Activated CD4-positive, alpha-beta T cell treated with anti-CD3 and anti-CD28 coated beads for 36 hours (primary cell): Measurements from ENCODE around the gene MYCN. TPM values are rescaled to one million over a fixed set of nuclear protein-coding genes. Genes with fewer than 3 reads are reported as not detected.
A peak's percentile ranks its signal among the peaks of the same experiment; 100 is the strongest.

Source experiments
- ATAC-seq: fragments of 200-7000 bp; cut with Tn5 transposase; one replicate; pipeline ENCODE4 v1.10.0; 2021; ENCODE audit warnings: mild to moderate bottlenecking, moderate library complexity
- CTCF ChIA-PET: fragments of 350-600 bp; sonication (Branson Sonifier 250); formaldehyde crosslinking; loops from one replicate; lab custom pipeline; 2021; ENCODE audit warnings: antibody characterized with exemption; lab: Charles Lee
- POLR2A ChIA-PET: fragments of 350-600 bp; sonication (Branson Sonifier 250); formaldehyde crosslinking; loops from one replicate; lab custom pipeline; 2021; ENCODE audit warnings: antibody characterized with exemption, inconsistent platforms; lab: Charles Lee
- DNase-seq: peaks from one replicate; pipeline ENCODE4 v3.0.0-alpha.2; 2020
- H3K27ac Mint-ChIP-seq: one replicate; pipeline ENCODE4 v1.8.0; 2021; ENCODE audit warnings: mixed read lengths
- H3K27me3 Mint-ChIP-seq: one replicate; pipeline ENCODE4 v1.8.0; 2021; ENCODE audit warnings: mixed read lengths
- H3K36me3 Mint-ChIP-seq: one replicate; pipeline ENCODE4 v1.8.0; 2021; ENCODE audit warnings: low read depth, mixed read lengths
- H3K4me1 Mint-ChIP-seq: one replicate; pipeline ENCODE4 v1.8.0; 2021; ENCODE audit warnings: mixed read lengths
- H3K4me3 Mint-ChIP-seq: one replicate; pipeline ENCODE4 v1.8.0; 2021; ENCODE audit warnings: mild to moderate bottlenecking, moderate library complexity, mixed read lengths
- H3K9me3 Mint-ChIP-seq: one replicate; pipeline ENCODE4 v1.8.0; 2021; ENCODE audit warnings: low read depth, mixed read lengths
- intact Hi-C, 2 experiments: fragments of 100-400 bp; cut with DNase I in 1 of 2; cut with micrococcal nuclease in 1 of 2; formaldehyde crosslinking; loops; one replicate each; pipeline versions ENCODE4 v1.14.2 to v1.15.1; 2022 to 2024; cut with DNase I, micrococcal nuclease
- total RNA-seq, 2 experiments: library from RNA; stranded (reverse); gene quantifications; one replicate each; pipeline ENCODE4 v1.2.3, GENCODE V29; 2021

Gene MYCN
- total RNA-seq, 2 experiments from 2014 or later: 0.18 to 0.28 TPM

DNA sequence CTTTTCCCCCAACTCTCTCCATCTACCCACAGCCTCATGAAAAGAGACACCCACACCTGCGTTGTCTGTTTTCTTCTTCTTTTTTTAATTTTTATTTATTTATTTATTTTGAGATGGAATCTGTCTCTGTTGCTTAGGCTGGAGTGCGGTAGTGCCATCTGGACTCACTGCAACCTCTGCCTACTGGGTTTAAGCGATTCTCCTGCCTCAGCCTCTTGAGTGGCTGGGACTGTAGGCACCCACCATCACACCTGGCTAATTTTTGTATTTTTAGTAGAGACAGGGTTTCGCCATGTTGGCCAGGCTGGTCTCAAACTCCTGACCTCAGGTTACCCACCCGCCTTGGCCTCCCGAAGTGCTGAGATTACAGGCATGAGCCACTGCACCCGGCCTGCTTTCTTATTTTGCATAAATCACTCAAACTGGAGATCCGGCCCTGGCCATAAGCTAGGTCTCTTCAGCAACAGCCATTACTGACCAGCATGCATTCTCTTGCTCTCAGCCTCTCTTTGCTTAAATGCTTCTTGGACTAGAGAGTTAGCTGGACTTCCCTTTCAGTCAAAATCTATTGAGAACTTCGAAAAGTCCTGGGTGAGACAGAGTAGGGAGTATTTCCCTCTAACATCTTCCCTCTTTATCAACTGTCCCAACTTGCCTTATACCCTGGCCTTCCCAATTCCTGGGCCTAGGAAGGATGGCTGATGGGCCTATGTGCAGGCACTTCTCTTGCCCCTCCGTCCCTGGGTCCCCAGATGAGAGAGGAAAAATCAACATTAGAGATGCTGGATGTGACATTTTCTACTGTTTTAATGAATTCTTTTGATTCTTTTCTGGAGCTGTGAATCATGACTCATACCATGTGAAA, 27.3 kb downstream of the MYCN start:
- ChIA-PET CTCF (no interaction called here), POLR2A (interaction anchor here (0.6 kb wide), 1 partner anchor 490 kb away, joined by 3 read pairs; no protein-coding TSS in a partner anchor)
- DNase-seq (no peak), ATAC-seq (no peak)
- intact Hi-C loops: loop anchor here (2.0 to 10.0 kb wide), 5 partner anchors 25 to 793 kb away; no protein-coding TSS in a partner anchor
- H3K9me3 Mint-ChIP-seq: no peaks in the 10 kb centered on the region
- no peak overlapping the region for H3K4me3 Mint-ChIP-seq
- H3K27ac Mint-ChIP-seq: peak overlapping the region; percentile 71
- peaks cover 57% of the 10 kb centered on the region for H3K4me1 Mint-ChIP-seq
- no peaks in the 10 kb centered on the region for H3K36me3 Mint-ChIP-seq
- peaks cover 4% of the 10 kb centered on the region for H3K27me3 Mint-ChIP-seq

DNA sequence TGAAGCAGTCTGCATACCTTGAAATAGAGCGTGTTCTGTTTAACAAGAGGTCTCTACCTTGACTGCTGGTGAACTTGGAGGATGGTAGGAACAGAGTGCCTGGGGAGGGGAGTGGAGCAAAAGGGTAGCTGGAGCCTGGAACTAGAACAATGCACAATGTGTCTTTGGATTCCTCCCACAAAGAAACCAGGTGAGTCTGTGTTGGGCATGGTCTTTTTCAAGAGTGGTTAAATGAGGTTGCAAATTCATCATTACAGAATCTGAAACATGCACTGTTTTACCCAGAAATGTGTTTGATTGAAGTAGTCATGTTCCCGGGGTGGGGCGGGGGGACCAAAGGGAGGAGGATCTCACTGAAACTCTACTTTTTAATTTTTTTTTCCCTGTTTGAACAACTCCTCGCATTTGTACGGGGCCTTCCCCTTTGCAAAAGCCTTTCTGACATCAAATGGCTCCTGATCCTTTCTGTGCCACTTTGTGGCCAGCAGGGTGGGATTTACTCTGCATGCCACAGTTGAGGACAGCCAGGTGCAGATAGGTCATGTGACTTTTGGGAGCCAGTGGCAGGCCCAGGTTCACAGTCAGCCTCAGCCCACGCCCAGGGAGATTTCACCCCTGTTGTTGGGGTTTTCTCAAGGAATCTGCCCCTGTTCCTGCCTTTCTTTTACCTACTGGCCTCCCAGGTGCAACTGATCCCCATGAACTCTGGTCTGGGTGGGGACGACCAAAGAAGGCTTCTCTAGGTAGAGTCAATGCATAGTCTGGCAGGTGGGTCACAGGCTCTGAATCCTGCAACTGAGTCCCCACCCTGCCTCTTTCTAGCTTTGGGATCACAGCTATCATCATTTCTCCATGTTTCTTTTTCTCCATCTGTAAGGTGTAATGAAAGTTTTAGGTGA, 28.2 kb downstream of the MYCN start:
- no peak overlapping the region for H3K4me3 Mint-ChIP-seq
- POLR2A ChIA-PET: interaction anchor here (0.6 kb wide), 1 partner anchor 489 kb away, joined by 3 read pairs; no protein-coding TSS in a partner anchor
- DNase-seq: peak; percentile 84

DNA sequence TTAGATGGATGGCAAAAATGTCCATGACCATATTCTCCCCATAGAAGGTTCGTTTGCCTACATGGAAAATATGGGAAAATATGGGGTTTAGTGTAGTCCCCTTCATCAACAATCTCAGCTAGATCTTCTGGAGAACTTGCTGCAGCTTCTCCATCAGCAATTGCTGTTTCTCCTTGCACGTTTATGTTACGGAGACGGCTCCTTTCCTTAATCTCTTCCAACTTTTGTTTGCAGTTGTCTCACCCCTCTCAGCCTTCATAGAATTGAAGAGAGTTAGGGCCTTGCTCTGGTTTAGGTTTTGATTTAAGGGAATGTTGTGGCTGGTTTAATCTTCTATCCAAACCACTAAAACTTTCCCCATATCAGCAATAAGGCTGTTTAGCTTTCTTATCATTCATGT, 28.9 kb downstream of the MYCN start:
- no peaks in the 10 kb centered on the region for H3K36me3 Mint-ChIP-seq
- ChIA-PET CTCF (interaction anchor here (1.0 kb wide), 1 partner anchor 282 kb away, joined by 4 read pairs; no protein-coding TSS in a partner anchor), POLR2A (no interaction called here)
- DNase-seq: no peak
- no peaks in the 10 kb centered on the region for H3K9me3 Mint-ChIP-seq
- no peak overlapping the region for H3K4me3 Mint-ChIP-seq
- peak overlapping the region; percentile 71 for H3K27ac Mint-ChIP-seq
- intact Hi-C loops: loop anchor here (2.0 to 10.0 kb wide), 5 partner anchors 26 to 794 kb away; no protein-coding TSS in a partner anchor
- H3K4me1 Mint-ChIP-seq: peaks cover 71% of the 10 kb centered on the region
- ATAC-seq: no peak
- H3K27me3 Mint-ChIP-seq: peaks cover 4% of the 10 kb centered on the region

More for the DNA sequence above, 28.2 kb downstream of the MYCN start:
- intact Hi-C loops: loop anchor here (2.0 to 10.0 kb wide), 5 partner anchors 26 to 794 kb away; no protein-coding TSS in a partner anchor
- peaks cover 4% of the 10 kb centered on the region for H3K27me3 Mint-ChIP-seq
- no peaks in the 10 kb centered on the region for H3K36me3 Mint-ChIP-seq
- peak overlapping the region; percentile 71 for H3K27ac Mint-ChIP-seq
- peaks cover 66% of the 10 kb centered on the region for H3K4me1 Mint-ChIP-seq
- CTCF ChIA-PET: interaction anchor here (1.0 kb wide), 1 partner anchor 282 kb away, joined by 4 read pairs; no protein-coding TSS in a partner anchor
- H3K9me3 Mint-ChIP-seq: no peaks in the 10 kb centered on the region
- ATAC-seq: peak; percentile 73

GRCh38 chr2:15970701-15971100, 30.4 kb downstream of the MYCN start:
- ChIA-PET POLR2A (no interaction called here), CTCF (no interaction called here)
- intact Hi-C loops: no loop called here
- Mint-ChIP-seq H3K9me3 (no peaks in the 10 kb centered on the region), H3K4me3 (no peak overlapping the region), H3K4me1 (peaks cover 60% of the 10 kb centered on the region), H3K27me3 (peaks cover 4% of the 10 kb centered on the region), H3K27ac (no peak overlapping the region), H3K36me3 (no peaks in the 10 kb centered on the region)
- ATAC-seq: no peak
- no peak for DNase-seq

DNA sequence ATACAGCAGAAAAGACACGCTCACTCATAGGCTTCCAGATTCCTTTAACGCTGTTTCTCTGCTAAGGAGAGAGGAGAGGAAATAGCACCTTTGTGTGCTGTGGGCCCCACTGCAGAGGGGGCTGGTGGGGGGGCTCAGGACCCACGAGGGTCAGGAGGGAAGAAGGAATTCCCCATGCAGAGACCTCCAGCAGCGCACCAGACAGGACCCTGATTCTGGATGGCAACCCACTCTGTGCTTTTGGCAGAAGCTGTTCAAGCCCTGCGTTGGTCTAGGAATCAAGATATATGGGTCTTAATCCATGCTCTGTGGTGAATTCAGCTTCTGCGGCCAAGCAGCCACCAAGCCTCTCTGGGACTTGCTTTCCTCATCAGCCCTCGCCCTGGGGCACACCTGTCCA, 31.0 kb downstream of the MYCN start:
- CTCF ChIA-PET: no interaction called here
- H3K9me3 Mint-ChIP-seq: no peaks in the 10 kb centered on the region
- H3K4me3 Mint-ChIP-seq: no peak overlapping the region
- intact Hi-C loops: no loop called here
- no peaks in the 10 kb centered on the region for H3K36me3 Mint-ChIP-seq
- H3K27me3 Mint-ChIP-seq: peaks cover 4% of the 10 kb centered on the region
- no peak overlapping the region for H3K27ac Mint-ChIP-seq
- POLR2A ChIA-PET: no interaction called here
- ATAC-seq (no peak), DNase-seq (no peak)
- peaks cover 54% of the 10 kb centered on the region for H3K4me1 Mint-ChIP-seq

GRCh38 chr2:15971831-15972522, 31.6 kb downstream of the MYCN start:
- Mint-ChIP-seq H3K27me3 (peaks cover 4% of the 10 kb centered on the region), H3K9me3 (no peaks in the 10 kb centered on the region), H3K36me3 (no peaks in the 10 kb centered on the region), H3K27ac (no peak overlapping the region), H3K4me1 (peaks cover 49% of the 10 kb centered on the region), H3K4me3 (no peak overlapping the region)
- DNase-seq (no peak), ATAC-seq (no peak)
- CTCF ChIA-PET: no interaction called here
- intact Hi-C loops: no loop called here
- POLR2A ChIA-PET: no interaction called here

GRCh38 chr2:15973481-15974401, 33.4 kb downstream of the MYCN start:
- Mint-ChIP-seq H3K9me3 (no peaks in the 10 kb centered on the region), H3K36me3 (no peaks in the 10 kb centered on the region), H3K27ac (no peak overlapping the region), H3K4me1 (peaks cover 33% of the 10 kb centered on the region), H3K27me3 (peaks cover 4% of the 10 kb centered on the region), H3K4me3 (no peak overlapping the region)
- ATAC-seq (peak; percentile 59), DNase-seq (peak; percentile 26)
- ChIA-PET CTCF (interaction anchor here (0.5 to 2.3 kb wide), 2 partner anchors 15 to 779 kb away, joined by 4 to 5 read pairs; no protein-coding TSS in a partner anchor), POLR2A (no interaction called here)
- intact Hi-C loops: no loop called here

GRCh38 chr2:15974565-15975260, 34.4 kb downstream of the MYCN start:
- no peak for ATAC-seq
- Mint-ChIP-seq H3K36me3 (no peaks in the 10 kb centered on the region), H3K27ac (no peak overlapping the region), H3K9me3 (no peaks in the 10 kb centered on the region), H3K4me3 (no peak overlapping the region), H3K4me1 (peaks cover 23% of the 10 kb centered on the region), H3K27me3 (peaks cover 4% of the 10 kb centered on the region)
- ChIA-PET POLR2A (no interaction called here), CTCF (interaction anchor here (0.6 to 2.3 kb wide), 3 partner anchors 9 to 342 kb away, joined by 3 to 5 read pairs (median 3); no protein-coding TSS in a partner anchor)
- no peak for DNase-seq
- intact Hi-C loops: no loop called here

- intact Hi-C loops: no loop called here
- Mint-ChIP-seq H3K9me3 (no peaks in the 10 kb centered on the region), H3K27me3 (peaks cover 4% of the 10 kb centered on the region), H3K4me3 (no peak overlapping the region), H3K36me3 (no peaks in the 10 kb centered on the region), H3K27ac (no peak overlapping the region), H3K4me1 (peaks cover 21% of the 10 kb centered on the region)
- ChIA-PET POLR2A (no interaction called here), CTCF (interaction anchor here (0.7 kb wide), 1 partner anchor 9 kb away, joined by 3 read pairs; no protein-coding TSS in a partner anchor)
- DNase-seq: no peak
- ATAC-seq: no peak
These were observed 34.9 kb downstream of the MYCN start for GRCh38 chr2:15975261-15975600.

DNA sequence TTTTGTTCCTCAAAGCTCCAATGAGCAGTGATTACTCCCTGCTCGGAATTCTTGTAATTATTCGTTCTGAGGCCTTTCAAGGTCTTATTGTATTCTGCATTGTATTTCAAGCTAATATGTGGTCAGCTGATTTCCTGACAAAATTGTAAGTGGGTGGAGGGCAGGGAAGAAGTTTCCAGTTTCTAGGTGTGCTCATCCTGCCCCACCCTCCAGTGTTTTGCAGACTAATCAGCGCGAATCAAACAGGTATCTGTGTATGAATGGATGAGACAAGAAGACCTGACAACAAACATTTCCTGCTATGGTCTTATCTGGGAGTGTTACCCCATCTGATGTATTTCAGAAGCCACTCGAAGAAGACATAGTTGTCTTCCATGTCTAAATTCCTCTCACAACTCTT, 35.3 kb downstream of the MYCN start:
- ATAC-seq: no peak
- Mint-ChIP-seq H3K4me3 (no peak overlapping the region), H3K27me3 (peaks cover 1% of the 10 kb centered on the region), H3K36me3 (no peaks in the 10 kb centered on the region), H3K4me1 (peaks cover 19% of the 10 kb centered on the region), H3K9me3 (no peaks in the 10 kb centered on the region), H3K27ac (no peak overlapping the region)
- no peak for DNase-seq
- intact Hi-C loops: no loop called here
- CTCF ChIA-PET: no interaction called here
- POLR2A ChIA-PET: no interaction called here
